Measurements from ENCODE around the gene RPL12.

GRCh38 chr9:127448112-127448805, 2.9 kb downstream of the RPL12 start:
- peak; percentile 5; the same call in 1 of the 2 replicates for TF ChIP-seq POLR2A (IDR thresholded peaks at IDR 0.05; ENCODE audit: low read depth, low read length)
- TF ChIP-seq POLR2AphosphoS5 (IDR thresholded peaks at IDR 0.05; ENCODE audit: low read depth, low read length), result peak; percentile 27
